ENCODE measurements around the gene CCNT2.

- TF ChIP-seq CTCF (IDR thresholded peaks at IDR 0.05; ENCODE audit: low read depth, low read length, missing input control) (no peak), MAX (IDR thresholded peaks at IDR 0.05) (no peak), HNF4G (IDR thresholded peaks at IDR 0.05) (no peak)
Observed at GRCh38 chr2:134883552-134884293, 34.9 kb upstream of the CCNT2 start.

All from liver (tissue), 3 donors.